Heart left ventricle (tissue), 13 donors: ENCODE measurements around the gene GCA.

ENCODE experiments used
- POLR2A ChIP-seq, 2 donors: fragments of 450-650 bp; IDR thresholded peaks; one replicate each; pipeline ENCODE4 v1.6.1; 2017; ENCODE audit warnings: antibody characterized with exemption in 2 of 2, mild to moderate bottlenecking in 2 of 2, moderate library complexity in 2 of 2
- TF ChIP-seq, protein P1 (sequence below), 12 donors: fragments of 200-600 bp; sonication (generic) in 4 of 12; IDR thresholded peaks; one replicate each; pipeline versions ENCODE4 v1.5.0 to v1.8.0; 2018 to 2022; ENCODE audit warnings: antibody characterized with exemption in 12 of 12, mild to moderate bottlenecking in 5 of 12
- donor health status: ischemic (EF 13 %, LVEDD 7.1; RV severe dilation, severe dysfunction).
- donor health status: DM: no; HTN: yes; CAD: no.
- donor health status: DM: no; HTN: no; CAD: no.
- donor health status: ischemic (EF 25% LVEDD 6.9; RV normal size, moderate dysfunction).
- donor health status: ischemic (EF 25% LVEDD 5.7; RV mildly dilated, moderate dysfunction).
- donor health status: ischemic (EF 35%, LVEDD 5.7; RV mildly dilated, moderate dysfunction).
- donor health status: nonischemic (EF 11% LVEDD 7.7; RV severe dilation, severe dysfunction).
- donor health status: DM: yes; HTN: yes; CAD: no.
- donor health status: PGD.
- donor health status: ischemic (EF 29% LVEDD 5.4; RV normal size, mild dysfunction).
- donor health status: nonischemic (EF 23%, LVEDD 6.1; RV moderate dilation, normal function).

DNA sequence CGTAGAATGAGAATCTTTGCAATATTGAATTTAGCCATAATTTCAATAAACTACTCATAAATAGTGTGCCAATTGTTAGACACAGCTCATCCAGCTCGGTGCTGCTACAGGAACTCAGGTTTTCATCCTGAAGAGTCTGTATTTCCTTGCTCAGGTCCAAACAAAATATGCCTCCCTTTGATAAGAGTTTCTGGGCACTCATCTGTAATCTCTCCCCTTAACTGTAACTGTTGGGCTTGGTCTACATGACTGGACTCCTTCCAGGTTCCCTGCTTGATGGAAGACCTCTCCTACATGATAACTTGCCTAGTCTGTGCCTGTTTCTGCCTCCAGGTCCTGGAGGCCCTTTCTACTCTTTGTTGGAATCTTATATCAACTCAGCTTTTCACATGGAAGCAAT lies 57.9 kb downstream of the GCA start:
- TF ChIP-seq, protein P1, sequence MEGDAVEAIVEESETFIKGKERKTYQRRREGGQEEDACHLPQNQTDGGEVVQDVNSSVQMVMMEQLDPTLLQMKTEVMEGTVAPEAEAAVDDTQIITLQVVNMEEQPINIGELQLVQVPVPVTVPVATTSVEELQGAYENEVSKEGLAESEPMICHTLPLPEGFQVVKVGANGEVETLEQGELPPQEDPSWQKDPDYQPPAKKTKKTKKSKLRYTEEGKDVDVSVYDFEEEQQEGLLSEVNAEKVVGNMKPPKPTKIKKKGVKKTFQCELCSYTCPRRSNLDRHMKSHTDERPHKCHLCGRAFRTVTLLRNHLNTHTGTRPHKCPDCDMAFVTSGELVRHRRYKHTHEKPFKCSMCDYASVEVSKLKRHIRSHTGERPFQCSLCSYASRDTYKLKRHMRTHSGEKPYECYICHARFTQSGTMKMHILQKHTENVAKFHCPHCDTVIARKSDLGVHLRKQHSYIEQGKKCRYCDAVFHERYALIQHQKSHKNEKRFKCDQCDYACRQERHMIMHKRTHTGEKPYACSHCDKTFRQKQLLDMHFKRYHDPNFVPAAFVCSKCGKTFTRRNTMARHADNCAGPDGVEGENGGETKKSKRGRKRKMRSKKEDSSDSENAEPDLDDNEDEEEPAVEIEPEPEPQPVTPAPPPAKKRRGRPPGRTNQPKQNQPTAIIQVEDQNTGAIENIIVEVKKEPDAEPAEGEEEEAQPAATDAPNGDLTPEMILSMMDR (IDR thresholded peaks at IDR 0.05): no peak
- TF ChIP-seq POLR2A (IDR thresholded peaks at IDR 0.05): no peak
